IMR-90 (cell line): Measurements from ENCODE around the gene BET1L. TPM values are rescaled to one million over a fixed set of nuclear protein-coding genes. Genes with fewer than 3 reads are reported as not detected.

ENCODE experiments used
- ATAC-seq: fragments of 200-7000 bp; cut with Tn5 transposase; 2 replicates; pipeline ENCODE4 v1.9.1; 2020; ENCODE audit warnings: low read depth, mild to moderate bottlenecking, moderate library complexity
- BruUV-seq: library from RNA; stranded (reverse); fragments of 400-500 nt; replicated peaks from 2 replicates; lab custom pipeline; 2021; lab: Mats Ljungman, UMichigan
- CTCF ChIA-PET: fragments of 300-600 bp; formaldehyde crosslinking; extraction: SDS; loops from one replicate; lab custom pipeline; 2021; ENCODE audit warnings: antibody characterized with exemption; lab: Yijun Ruan, JAX
- POLR2A ChIA-PET: fragments of 300-600 bp; sonication (Branson Sonifier 250); formaldehyde crosslinking; loops from one replicate; lab custom pipeline; 2022; ENCODE audit warnings: antibody characterized with exemption; ENCODE audit not compliant: unreplicated experiment; lab: Charles Lee
- DNase-seq: peaks from one replicate; pipeline ENCODE4 v3.0.0; 2013
- H2AFZ ChIP-seq: replicated peaks from 2 replicates; pipeline ENCODE3; 2013; ENCODE audit warnings: low read length, mild to moderate bottlenecking; ENCODE audit not compliant: poor library complexity
- H2AK5ac ChIP-seq: 2 replicates; pipeline ENCODE4 v1.6.1; 2013; ENCODE audit warnings: low read depth, low read length, inconsistent platforms
- H2AK9ac ChIP-seq: replicated peaks from 2 replicates; pipeline ENCODE3; 2013; ENCODE audit warnings: mild to moderate bottlenecking, low read depth, low read length, moderate library complexity; ENCODE audit not compliant: poor library complexity
- H2BK120ac ChIP-seq: 2 replicates; pipeline ENCODE4 v1.6.1; 2013; ENCODE audit warnings: low read depth, low read length, inconsistent platforms
- H2BK15ac ChIP-seq: 3 replicates; pipeline ENCODE4 v1.6.1; 2013; ENCODE audit warnings: low read depth, low read length, inconsistent platforms
- H2BK20ac ChIP-seq: 2 replicates; pipeline ENCODE4 v1.6.1; 2013; ENCODE audit warnings: low read depth, mild to moderate bottlenecking, inconsistent platforms, low read length, moderate library complexity
- H2BK5ac ChIP-seq: 2 replicates; pipeline ENCODE4 v1.6.1; 2013; ENCODE audit warnings: mild to moderate bottlenecking, low read depth, low read length, inconsistent platforms; ENCODE audit not compliant: poor library complexity, severe bottlenecking
- H3K14ac ChIP-seq: replicated peaks from 2 replicates; pipeline ENCODE4 v1.6.1; 2013; ENCODE audit warnings: low read depth, low read length, inconsistent platforms
- H3K18ac ChIP-seq: 2 replicates; pipeline ENCODE4 v1.6.1; 2013; ENCODE audit warnings: low read depth, low read length, control low read depth
- H3K23ac ChIP-seq: 2 replicates; pipeline ENCODE4 v1.6.1; 2013; ENCODE audit warnings: low read depth, low read length, inconsistent platforms
- H3K27ac ChIP-seq: 2 replicates; pipeline ENCODE4 v1.5.1; 2013; ENCODE audit warnings: mild to moderate bottlenecking, control low read depth, low read length; ENCODE audit not compliant: insufficient read depth
- H3K27me3 ChIP-seq: 2 replicates; pipeline ENCODE4 v1.6.1; 2013; ENCODE audit warnings: low read length; ENCODE audit not compliant: control insufficient read depth, insufficient read depth
- H3K36me3 ChIP-seq: 2 replicates; pipeline ENCODE4 v1.6.1; 2013; ENCODE audit warnings: low read length, mixed read lengths; ENCODE audit not compliant: control insufficient read depth, insufficient read depth
- H3K4ac ChIP-seq: 2 replicates; pipeline ENCODE4 v1.6.1; 2013; ENCODE audit warnings: low read depth, low read length, inconsistent platforms
- H3K4me1 ChIP-seq: 2 replicates; pipeline ENCODE4 v1.6.1; 2013; ENCODE audit warnings: low read length, mixed read lengths; ENCODE audit not compliant: control insufficient read depth, insufficient read depth
- H3K4me2 ChIP-seq: 2 replicates; pipeline ENCODE4 v1.6.1; 2013; ENCODE audit warnings: low read depth, mild to moderate bottlenecking, control low read depth, low read length, moderate library complexity
- H3K4me3 ChIP-seq: 2 replicates; pipeline ENCODE4 v1.5.1; 2013; ENCODE audit warnings: low read depth, mild to moderate bottlenecking, control low read depth, low read length, moderate library complexity; ENCODE audit not compliant: insufficient read depth
- H3K56ac ChIP-seq: 2 replicates; pipeline ENCODE4 v1.6.1; 2013; ENCODE audit warnings: low read length, inconsistent platforms; ENCODE audit not compliant: insufficient read depth; ENCODE audit errors: extremely low read depth
- H3K79me1 ChIP-seq, 2 experiments: 2 replicates each; pipeline ENCODE4 v1.6.1; 2013; ENCODE audit warnings: low read length in 2 of 2, inconsistent platforms in 1 of 2, low read depth in 1 of 2
- H3K9ac ChIP-seq: 2 replicates; pipeline ENCODE4 v1.6.1; 2013; ENCODE audit warnings: low read depth, low read length, control low read depth
- H3K9me1 ChIP-seq: 2 replicates; pipeline ENCODE4 v1.6.1; 2013; ENCODE audit warnings: low read length, inconsistent platforms; ENCODE audit not compliant: insufficient read depth
- H3K9me3 ChIP-seq: 2 replicates; pipeline ENCODE4 v1.6.1; 2013; ENCODE audit warnings: low read length; ENCODE audit not compliant: control insufficient read depth, insufficient read depth
- H4K20me1 ChIP-seq: 2 replicates; pipeline ENCODE4 v1.6.1; 2013; ENCODE audit warnings: low read length, inconsistent platforms; ENCODE audit not compliant: insufficient read depth
- H4K5ac ChIP-seq: 2 replicates; pipeline ENCODE4 v1.6.1; 2013; ENCODE audit warnings: mild to moderate bottlenecking, low read depth, low read length, control low read depth
- H4K8ac ChIP-seq, 2 experiments: 2 replicates each; pipeline ENCODE4 v1.6.1; 2013; ENCODE audit warnings: low read depth in 2 of 2, low read length in 2 of 2, control low read depth in 1 of 2, inconsistent platforms in 1 of 2
- H4K91ac ChIP-seq: 2 replicates; pipeline ENCODE4 v1.6.1; 2013; ENCODE audit warnings: low read depth, low read length, inconsistent platforms; ENCODE audit not compliant: insufficient read depth
- BHLHE40 ChIP-seq: fragments of 150-350 bp; IDR thresholded peaks from 2 replicates; pipeline ENCODE4 v1.6.1; 2016; ENCODE audit warnings: mild to moderate bottlenecking, low read depth, low read length
- CEBPB ChIP-seq: IDR thresholded peaks from 2 replicates; pipeline ENCODE4 v1.6.1; 2012; ENCODE audit warnings: low read depth, low read length, improper control_type of control experiment
- CHD1 ChIP-seq: IDR thresholded peaks from 2 replicates; pipeline ENCODE4 v1.6.1; 2012; ENCODE audit warnings: low read depth, low read length, improper control_type of control experiment
- FOS ChIP-seq: fragments of 150-350 bp; IDR thresholded peaks from 2 replicates; pipeline ENCODE4 v1.6.1; 2016; ENCODE audit warnings: low read depth, low read length
- MAFK ChIP-seq: IDR thresholded peaks from 2 replicates; pipeline ENCODE4 v1.6.1; 2012; ENCODE audit warnings: low read depth, low read length, improper control_type of control experiment
- MXI1 ChIP-seq: IDR thresholded peaks from 2 replicates; pipeline ENCODE4 v1.6.1; 2012; ENCODE audit warnings: low read depth, mild to moderate bottlenecking, low read length, moderate library complexity, borderline replicate concordance
- POLR2A ChIP-seq: IDR thresholded peaks from 2 replicates; pipeline ENCODE4 v1.6.1; 2012; ENCODE audit warnings: mild to moderate bottlenecking, low read depth, low read length
- RAD21 ChIP-seq: IDR thresholded peaks from 2 replicates; pipeline ENCODE4 v1.6.1; 2012; ENCODE audit warnings: low read length, improper control_type of control experiment
- RCOR1 ChIP-seq: IDR thresholded peaks from 2 replicates; pipeline ENCODE4 v1.6.1; 2012; ENCODE audit warnings: mild to moderate bottlenecking, low read length, improper control_type of control experiment; ENCODE audit not compliant: insufficient replicate concordance
- RFX5 ChIP-seq: IDR thresholded peaks from 2 replicates; pipeline ENCODE4 v1.8.0; 2012; ENCODE audit warnings: low read depth, mild to moderate bottlenecking, low read length, moderate library complexity
- SMC3 ChIP-seq: fragments of 150-350 bp; IDR thresholded peaks from 2 replicates; pipeline ENCODE4 v1.6.1; 2016; ENCODE audit warnings: low read depth, mild to moderate bottlenecking, antibody characterized with exemption, low read length, moderate library complexity
- USF2 ChIP-seq: fragments of 150-350 bp; IDR thresholded peaks from 2 replicates; pipeline ENCODE4 v1.6.1; 2017; ENCODE audit warnings: mild to moderate bottlenecking, antibody characterized with exemption, low read length, low read depth
- WGBS, 2 experiments: methylation state at CpG; one replicate each; pipeline versions ENCODE4 v1.1.5 to v1.1.7; 2013; ENCODE audit warnings: missing lambda C conversion rate in 2 of 2; ENCODE audit not compliant: insufficient read length in 1 of 2; ENCODE audit errors: extremely low coverage in 2 of 2; 5-methylcytosine and 5-hydroxymethylcytosine counted together
- dilution Hi-C: fragments of 300-500 bp; cut with HindIII; formaldehyde crosslinking; loops from one replicate; pipeline ENCODE4 v1.14.3; 2018; ENCODE audit warnings: low sequenced_read_pairs; ENCODE audit not compliant: unreplicated experiment
- in situ Hi-C: fragments of 300-500 bp; cut with MboI; formaldehyde crosslinking; loops from 3 replicates; pipeline ENCODE4 v1.14.3; 2019; ENCODE audit warnings: low sequenced_read_pairs, inconsistent platforms, mixed read lengths
- intact Hi-C: fragments of 100-400 bp; cut with micrococcal nuclease; formaldehyde crosslinking; loops from 2 replicates; pipeline ENCODE4 v1.10.0; 2022
- polyA plus RNA-seq, 3 experiments: library from polyadenylated mRNA; depleted of rRNA; stranded (reverse); fragments of >200 nt; gene quantifications; 2 replicates each; pipeline ENCODE4 v1.2.3, GENCODE V29; 2012; ENCODE audit warnings: low replicate concordance in 1 of 3
- total RNA-seq: library from RNA; depleted of rRNA; stranded (reverse); fragments of >200 nt; gene quantifications from 2 replicates; pipeline ENCODE4 v1.2.3, GENCODE V29; 2012
- TF ChIP-seq, protein P1 (sequence below): conservative IDR thresholded peaks from 2 replicates; pipeline ENCODE4 v1.5.1; 2012; ENCODE audit warnings: mild to moderate bottlenecking, low read depth, low read length, improper control_type of control experiment
- TF ChIP-seq, protein P2 (sequence below): fragments of 150-350 bp; IDR thresholded peaks from 2 replicates; pipeline ENCODE4 v1.6.1; 2016; ENCODE audit warnings: low read depth, mild to moderate bottlenecking, low read length, moderate library complexity, borderline replicate concordance

BET1L gene
- total and polyA plus RNA-seq, 2 of the 4 experiments (the other 2 are of a cell fraction), result 10.8 to 90.7 TPM

DNA sequence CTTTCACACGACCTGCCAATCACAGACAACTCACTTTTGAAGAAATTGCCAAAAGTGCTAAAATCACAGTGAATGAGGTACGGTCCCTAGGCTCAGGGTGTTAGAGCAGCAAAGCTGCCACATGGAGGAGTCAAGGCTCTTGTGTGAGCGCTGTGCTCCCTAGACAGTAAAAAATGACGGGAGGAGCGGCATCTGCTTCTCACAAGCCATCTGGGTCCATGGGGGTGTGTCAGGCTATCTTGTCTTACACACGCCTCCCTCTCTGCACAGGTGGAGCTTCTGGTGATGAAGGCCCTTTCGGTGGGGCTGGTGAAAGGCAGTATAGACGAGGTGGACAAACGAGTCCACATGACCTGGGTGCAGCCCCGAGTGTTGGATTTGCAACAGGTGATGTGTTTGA, 44.4 kb upstream of the BET1L start:
- H4K20me1 ChIP-seq, result no peaks in the 10 kb centered on the region; the same call in 1 of the 2 replicates
- H3K18ac ChIP-seq, result no peak overlapping the region
- TF ChIP-seq POLR2A, result no peak
- no peak for TF ChIP-seq USF2
- TF ChIP-seq, protein P1, sequence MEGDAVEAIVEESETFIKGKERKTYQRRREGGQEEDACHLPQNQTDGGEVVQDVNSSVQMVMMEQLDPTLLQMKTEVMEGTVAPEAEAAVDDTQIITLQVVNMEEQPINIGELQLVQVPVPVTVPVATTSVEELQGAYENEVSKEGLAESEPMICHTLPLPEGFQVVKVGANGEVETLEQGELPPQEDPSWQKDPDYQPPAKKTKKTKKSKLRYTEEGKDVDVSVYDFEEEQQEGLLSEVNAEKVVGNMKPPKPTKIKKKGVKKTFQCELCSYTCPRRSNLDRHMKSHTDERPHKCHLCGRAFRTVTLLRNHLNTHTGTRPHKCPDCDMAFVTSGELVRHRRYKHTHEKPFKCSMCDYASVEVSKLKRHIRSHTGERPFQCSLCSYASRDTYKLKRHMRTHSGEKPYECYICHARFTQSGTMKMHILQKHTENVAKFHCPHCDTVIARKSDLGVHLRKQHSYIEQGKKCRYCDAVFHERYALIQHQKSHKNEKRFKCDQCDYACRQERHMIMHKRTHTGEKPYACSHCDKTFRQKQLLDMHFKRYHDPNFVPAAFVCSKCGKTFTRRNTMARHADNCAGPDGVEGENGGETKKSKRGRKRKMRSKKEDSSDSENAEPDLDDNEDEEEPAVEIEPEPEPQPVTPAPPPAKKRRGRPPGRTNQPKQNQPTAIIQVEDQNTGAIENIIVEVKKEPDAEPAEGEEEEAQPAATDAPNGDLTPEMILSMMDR, result no peak
- TF ChIP-seq FOS, result no peak
- TF ChIP-seq CHD1, result no peak
- no peak for TF ChIP-seq MAFK
- no peak for TF ChIP-seq MXI1
- TF ChIP-seq SMC3, result no peak
- no peak for TF ChIP-seq RCOR1
- no peak for TF ChIP-seq RAD21
- TF ChIP-seq BHLHE40, result no peak
- TF ChIP-seq RFX5, result no peak
- TF ChIP-seq, protein P2, sequence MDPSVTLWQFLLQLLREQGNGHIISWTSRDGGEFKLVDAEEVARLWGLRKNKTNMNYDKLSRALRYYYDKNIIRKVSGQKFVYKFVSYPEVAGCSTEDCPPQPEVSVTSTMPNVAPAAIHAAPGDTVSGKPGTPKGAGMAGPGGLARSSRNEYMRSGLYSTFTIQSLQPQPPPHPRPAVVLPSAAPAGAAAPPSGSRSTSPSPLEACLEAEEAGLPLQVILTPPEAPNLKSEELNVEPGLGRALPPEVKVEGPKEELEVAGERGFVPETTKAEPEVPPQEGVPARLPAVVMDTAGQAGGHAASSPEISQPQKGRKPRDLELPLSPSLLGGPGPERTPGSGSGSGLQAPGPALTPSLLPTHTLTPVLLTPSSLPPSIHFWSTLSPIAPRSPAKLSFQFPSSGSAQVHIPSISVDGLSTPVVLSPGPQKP, result no peak
- TF ChIP-seq CEBPB, result no peak
- H2BK5ac ChIP-seq, result no peak overlapping the region
- no TSS peak for BruUV-seq
- peaks cover 45% of the 10 kb centered on the region for H3K36me3 ChIP-seq
- H2AK5ac ChIP-seq, result no peak overlapping the region
- DNase-seq (no peak), ATAC-seq (no peak)
- in situ Hi-C loops (no loop called here), dilution Hi-C loops (no loop called here), intact Hi-C loops (loop anchor here (2.0 kb wide), 1 partner anchor 111 kb away; no protein-coding TSS in a partner anchor)
- no peak overlapping the region for H3K27ac ChIP-seq
- H2AK9ac ChIP-seq, result no peak overlapping the region
- H2BK20ac ChIP-seq, result no peak overlapping the region
- no peak overlapping the region for H4K8ac ChIP-seq
- WGBS, 2 experiments, result 95% methylated on average over 4 of the region's 10 CpGs; no CpG with 5 or more reads in 1 of the 2 experiments
- H3K14ac ChIP-seq, result no peak overlapping the region
- no peaks in the 10 kb centered on the region; the same call in 1 of the 2 replicates for H3K27me3 ChIP-seq
- no peak overlapping the region for H2BK15ac ChIP-seq
- no peak overlapping the region for H2AFZ ChIP-seq
- H3K4me2 ChIP-seq, result no peak overlapping the region
- CTCF ChIA-PET, result interaction anchor here (1.2 to 1.4 kb wide), 5 partner anchors 8 to 54 kb away, joined by 3 to 10 read pairs (median 4); no protein-coding TSS in a partner anchor
- no peak overlapping the region for H3K4me3 ChIP-seq
- no peak overlapping the region for H3K4ac ChIP-seq
- H3K23ac ChIP-seq, result no peak overlapping the region
- no peak overlapping the region for H4K91ac ChIP-seq
- H3K4me1 ChIP-seq, result no peaks in the 10 kb centered on the region
- H3K56ac ChIP-seq, result no peak overlapping the region
- peaks cover under 1 to 9% of the 10 kb centered on the region in 2 experiments; a peak in 2 of 4 replicates for H3K79me1 ChIP-seq
- POLR2A ChIA-PET, result interaction anchor here (0.8 kb wide), 1 partner anchor 17 kb away, joined by 3 read pairs; no protein-coding TSS in a partner anchor
- no peak overlapping the region for H2BK120ac ChIP-seq
- no peak overlapping the region for H3K9ac ChIP-seq
- no peaks in the 10 kb centered on the region for H3K9me1 ChIP-seq
- H3K9me3 ChIP-seq, result no peaks in the 10 kb centered on the region
- H4K5ac ChIP-seq, result no peak overlapping the region
